Ovary (tissue), 3 donors: ENCODE results near the gene C9orf153.

ENCODE experiments used
- CTCF ChIP-seq, 3 donors: fragments of 450-650 bp in 2 of 3; fragments of 200-600 bp in 1 of 3; IDR thresholded peaks; one replicate each; pipeline versions ENCODE4 v1.5.1 to v1.8.0; 2016 to 2022; ENCODE audit warnings: antibody characterized with exemption in 3 of 3, mild to moderate bottlenecking in 1 of 3
- POLR2A ChIP-seq: fragments of 450-650 bp; IDR thresholded peaks from one replicate; pipeline ENCODE4 v1.6.1; 2017; ENCODE audit warnings: antibody characterized with exemption, mild to moderate bottlenecking, moderate library complexity
- donor health status: DM: no; HTN: no; CAD: no.

GRCh38 chr9:86252870-86253269 lies 6.6 kb downstream of the C9orf153 start:
- TF ChIP-seq CTCF (IDR thresholded peaks at IDR 0.05) (no peak), POLR2A (no peak)
